ENCODE results near the gene ORC5.

The ORC5 gene

DNA sequence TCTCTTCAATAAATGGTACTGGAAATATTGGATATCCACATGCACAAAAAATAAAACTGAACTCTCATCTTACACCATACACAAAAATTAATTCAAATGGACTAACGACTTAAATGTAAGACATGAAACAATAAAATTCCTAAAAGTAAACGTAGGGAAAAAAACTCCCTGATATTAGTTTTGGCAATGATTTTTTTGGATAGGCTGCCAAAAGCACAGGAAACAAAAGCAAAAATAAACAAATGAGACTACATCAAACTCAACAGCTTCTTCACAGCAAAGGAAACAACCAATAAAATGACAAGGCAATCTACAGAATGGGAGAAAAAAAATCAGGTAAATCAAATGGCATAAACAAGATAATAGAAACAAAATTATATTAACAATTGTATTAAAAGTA lies 65.7 kb downstream of the ORC5 start:
- TF ChIP-seq ZFX (IDR thresholded peaks at IDR 0.05; ENCODE audit: borderline replicate concordance) = no peak
- TF ChIP-seq, protein P1, sequence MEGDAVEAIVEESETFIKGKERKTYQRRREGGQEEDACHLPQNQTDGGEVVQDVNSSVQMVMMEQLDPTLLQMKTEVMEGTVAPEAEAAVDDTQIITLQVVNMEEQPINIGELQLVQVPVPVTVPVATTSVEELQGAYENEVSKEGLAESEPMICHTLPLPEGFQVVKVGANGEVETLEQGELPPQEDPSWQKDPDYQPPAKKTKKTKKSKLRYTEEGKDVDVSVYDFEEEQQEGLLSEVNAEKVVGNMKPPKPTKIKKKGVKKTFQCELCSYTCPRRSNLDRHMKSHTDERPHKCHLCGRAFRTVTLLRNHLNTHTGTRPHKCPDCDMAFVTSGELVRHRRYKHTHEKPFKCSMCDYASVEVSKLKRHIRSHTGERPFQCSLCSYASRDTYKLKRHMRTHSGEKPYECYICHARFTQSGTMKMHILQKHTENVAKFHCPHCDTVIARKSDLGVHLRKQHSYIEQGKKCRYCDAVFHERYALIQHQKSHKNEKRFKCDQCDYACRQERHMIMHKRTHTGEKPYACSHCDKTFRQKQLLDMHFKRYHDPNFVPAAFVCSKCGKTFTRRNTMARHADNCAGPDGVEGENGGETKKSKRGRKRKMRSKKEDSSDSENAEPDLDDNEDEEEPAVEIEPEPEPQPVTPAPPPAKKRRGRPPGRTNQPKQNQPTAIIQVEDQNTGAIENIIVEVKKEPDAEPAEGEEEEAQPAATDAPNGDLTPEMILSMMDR (IDR thresholded peaks at IDR 0.05) = no peak

DNA sequence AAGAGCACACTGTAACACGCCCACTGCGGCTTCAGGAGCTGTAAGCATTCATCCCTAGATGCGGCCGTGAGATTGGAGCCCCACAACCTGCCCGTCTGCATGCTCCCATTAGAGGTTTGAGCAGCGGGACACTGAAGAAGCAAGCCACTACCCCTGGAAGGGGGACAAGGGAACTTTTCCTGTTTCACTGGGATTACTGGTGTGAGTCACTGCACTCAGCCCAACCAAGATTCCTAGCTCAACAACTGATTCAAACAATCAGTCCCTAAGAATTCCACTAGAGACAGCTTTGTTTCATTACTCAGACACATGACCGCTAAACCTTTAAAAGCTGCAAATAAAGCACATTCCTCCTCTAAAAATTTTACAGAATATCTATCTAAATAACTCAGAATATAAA lies 69.8 kb downstream of the ORC5 start:
- no peak for TF ChIP-seq ZFX (IDR thresholded peaks at IDR 0.05; ENCODE audit: borderline replicate concordance)
- TF ChIP-seq, protein P1 (IDR thresholded peaks at IDR 0.05) = no peak

More for the DNA sequence above, 65.7 kb downstream of the ORC5 start:
- 0 out of 2 replicates have a peak overlapping the region, but pooled peaks have one; percentile 2 for H3K27ac ChIP-seq

DNA sequence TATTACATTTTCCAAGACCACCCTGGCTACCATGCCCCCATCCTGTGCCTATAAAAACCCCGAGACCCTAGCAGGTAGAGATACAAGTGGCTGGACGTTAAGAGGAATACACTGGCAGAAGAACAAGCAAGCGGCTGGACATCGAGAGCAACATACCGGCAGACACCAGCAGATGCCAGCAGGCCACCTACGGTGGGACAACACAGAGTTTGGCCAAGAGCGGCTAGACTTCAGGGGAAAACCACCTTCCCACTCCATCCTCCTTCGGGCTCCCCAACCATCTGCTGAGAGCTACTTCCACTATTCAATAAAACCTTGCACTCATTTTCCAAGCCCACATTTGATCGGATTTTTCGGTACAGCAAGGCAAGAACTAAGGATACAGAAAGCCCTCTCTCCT lies 70.3 kb downstream of the ORC5 start:
- TF ChIP-seq, protein P1 (IDR thresholded peaks at IDR 0.05) = no peak
- no peak for TF ChIP-seq ZFX (IDR thresholded peaks at IDR 0.05; ENCODE audit: borderline replicate concordance)
- no peak overlapping the region for H3K27ac ChIP-seq

More for the DNA sequence above, 69.8 kb downstream of the ORC5 start:
- no peak overlapping the region for H3K27ac ChIP-seq

DNA sequence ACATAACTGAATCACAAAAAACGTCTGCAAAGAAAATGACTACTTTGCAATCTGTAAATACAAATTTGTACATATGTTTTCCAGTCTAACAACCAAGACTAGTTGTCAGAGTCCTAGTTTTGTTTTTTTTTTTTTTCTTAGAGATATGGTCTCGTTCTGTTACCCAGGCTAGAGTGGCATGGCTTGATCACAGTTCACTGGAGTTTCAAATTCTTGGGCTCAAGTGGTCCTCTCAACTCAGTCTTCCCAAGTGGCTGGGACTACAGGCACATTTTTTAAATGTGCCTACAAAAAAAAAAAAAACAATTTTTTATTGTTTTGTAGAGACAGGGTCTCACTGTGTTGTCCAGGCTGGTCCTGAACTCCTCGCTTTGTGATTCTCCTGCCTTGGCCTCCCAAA lies 70.8 kb downstream of the ORC5 start:
- TF ChIP-seq ZFX (IDR thresholded peaks at IDR 0.05; ENCODE audit: borderline replicate concordance) = no peak
- TF ChIP-seq, protein P1 (IDR thresholded peaks at IDR 0.05) = no peak
- no peak overlapping the region for H3K27ac ChIP-seq

DNA sequence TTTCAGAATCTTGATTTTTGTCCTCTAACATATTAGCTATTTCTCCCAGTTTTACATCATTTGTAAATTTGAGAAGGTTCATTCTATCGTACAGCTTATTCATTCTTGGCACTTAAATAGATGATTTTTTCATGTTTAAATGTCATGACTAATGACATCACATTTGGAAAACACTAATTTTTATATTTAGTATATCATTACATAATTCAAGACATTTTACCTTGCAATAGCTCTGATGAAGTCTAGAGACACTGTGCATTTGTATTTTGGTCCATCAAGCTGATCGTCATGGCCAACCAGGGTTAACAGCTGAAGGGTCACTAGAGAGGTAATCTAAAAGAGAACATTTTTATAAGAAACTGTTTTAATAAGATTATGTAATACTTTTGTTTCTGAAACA lies 71.3 kb downstream of the ORC5 start:
- no peak overlapping the region for H3K27ac ChIP-seq
- TF ChIP-seq, protein P1 (IDR thresholded peaks at IDR 0.05) = no peak
- TF ChIP-seq ZFX (IDR thresholded peaks at IDR 0.05; ENCODE audit: borderline replicate concordance) = no peak

DNA sequence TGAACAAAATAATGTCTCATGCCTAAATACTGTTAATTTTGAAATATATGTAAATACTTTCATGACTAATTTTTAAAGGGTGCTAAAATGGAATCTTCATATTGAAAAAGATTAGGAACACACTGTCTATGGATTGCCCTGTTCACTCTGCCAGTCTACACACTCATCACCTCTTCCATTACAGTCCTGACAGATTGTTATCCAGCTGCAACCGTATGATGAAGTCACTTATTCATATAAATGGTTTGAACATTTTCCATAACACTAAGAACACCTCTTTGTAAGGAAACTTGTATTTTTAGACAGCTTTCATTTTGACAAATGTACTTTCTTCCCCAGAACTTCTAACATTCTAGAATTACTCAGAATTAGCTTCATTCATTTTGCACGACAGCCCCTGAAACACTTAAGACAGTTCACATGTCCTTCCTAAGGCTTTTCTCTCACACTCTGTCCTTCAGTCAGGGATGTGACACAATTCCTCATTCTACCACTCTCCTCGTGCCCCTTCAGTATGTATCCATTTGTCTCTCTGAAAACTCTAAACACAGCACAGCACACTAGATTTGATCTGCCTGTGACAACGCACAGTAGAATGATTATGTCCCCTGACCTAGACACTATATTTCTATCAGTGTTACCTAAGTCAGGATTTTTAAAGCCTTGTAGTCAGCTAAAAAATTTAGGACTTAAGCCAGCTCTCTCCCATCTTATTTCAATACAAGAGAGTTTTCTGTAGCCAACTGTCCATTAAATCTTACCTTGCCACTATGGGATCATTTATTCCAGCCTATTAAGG lies 71.9 kb downstream of the ORC5 start:
- TF ChIP-seq, protein P1 (IDR thresholded peaks at IDR 0.05) = no peak
- no peak for TF ChIP-seq ZFX (IDR thresholded peaks at IDR 0.05; ENCODE audit: borderline replicate concordance)
- no peak overlapping the region for H3K27ac ChIP-seq

DNA sequence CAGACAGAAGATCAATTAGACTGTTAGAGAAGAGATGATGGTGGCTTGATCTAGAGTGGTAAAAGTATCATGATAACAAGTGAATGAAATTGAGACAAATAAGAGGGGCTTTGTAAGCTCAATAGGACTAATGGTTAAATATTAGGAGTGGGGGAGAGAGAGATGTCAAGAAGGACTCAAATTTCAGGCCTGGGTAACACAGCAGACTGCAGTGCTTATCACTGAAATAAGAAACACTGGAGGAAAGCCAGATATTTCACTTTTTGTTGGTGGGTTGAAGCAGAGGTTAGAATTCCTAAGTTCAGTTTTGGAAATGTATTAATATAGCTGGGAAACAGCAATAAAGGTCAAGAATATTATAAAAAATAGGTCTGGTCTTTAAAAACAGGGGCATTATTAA lies 74.6 kb downstream of the ORC5 start:
- H3K27ac ChIP-seq = no peak overlapping the region
- TF ChIP-seq, protein P1 (IDR thresholded peaks at IDR 0.05) = no peak
- TF ChIP-seq ZFX (IDR thresholded peaks at IDR 0.05; ENCODE audit: borderline replicate concordance) = no peak

Data from 22Rv1 (cell line).